RWPE1 (cell line): ENCODE data around the gene KEAP1.
A peak's percentile ranks its signal among the peaks of the same experiment; 100 is the strongest.
"Not testable (repeated sequence)": the region's sequence is repeated elsewhere in the genome, so short reads cannot be mapped to it uniquely, and the experiment has no call there.

ENCODE experiments used
- CTCF ChIA-PET: fragments of 350-600 bp; sonication (Branson Sonifier 250); formaldehyde crosslinking; extraction: SDS; loops from one replicate; lab custom pipeline; 2021; lab: Yijun Ruan, JAX
- POLR2A ChIA-PET: fragments of 400-600 bp; formaldehyde crosslinking; extraction: SDS; loops from one replicate; lab custom pipeline; 2020; ENCODE audit warnings: antibody characterized with exemption; ENCODE audit not compliant: low non-redundant PET; lab: Yijun Ruan, JAX
- DNase-seq: peaks from one replicate; pipeline ENCODE4 v3.0.0; 2012; ENCODE audit warnings: low spot score
- H3K27ac ChIP-seq: fragments of 450-650 bp; 2 replicates; pipeline ENCODE4 v1.5.1; 2017
- CTCF ChIP-seq: fragments of 450-650 bp; conservative IDR thresholded peaks from 2 replicates; pipeline ENCODE4 v1.5.1; 2017; ENCODE audit warnings: low read depth, mild to moderate bottlenecking

The KEAP1 gene

DNA sequence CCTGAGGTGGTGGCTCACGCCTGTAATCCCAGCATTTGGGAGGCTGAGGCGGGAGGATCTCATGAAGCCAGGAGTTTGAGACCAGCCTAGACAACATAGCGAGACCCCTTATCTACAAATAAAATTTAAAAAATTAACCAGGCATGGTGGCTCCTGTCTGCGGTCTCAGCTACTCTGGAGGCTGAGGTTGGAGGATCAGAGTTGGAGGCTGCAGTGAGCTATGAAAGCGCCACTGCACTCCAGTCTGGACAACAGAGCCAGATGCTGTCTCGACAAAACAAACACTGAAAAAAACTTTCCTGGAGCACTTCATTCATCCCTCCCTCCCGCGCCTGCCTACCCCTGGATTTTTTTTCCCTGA lies 39.9 kb upstream of the KEAP1 start:
- POLR2A ChIA-PET = no interaction called here
- no peak for DNase-seq
- peak overlapping the region; percentile 82 for H3K27ac ChIP-seq
- CTCF ChIA-PET = interaction anchor here (0.5 to 1.2 kb wide), 3 partner anchors 11 to 93 kb away, joined by 3 to 4 read pairs (median 3); partner anchors contain the start of gene KRI1
- no peak for TF ChIP-seq CTCF

GRCh38 chr19:10539016-10539415 lies 35.9 kb upstream of the KEAP1 start:
- not testable (repeated sequence) for DNase-seq, H3K27ac ChIP-seq
- CTCF ChIA-PET = interaction anchor here (0.6 kb wide), 1 partner anchor 56 kb away, joined by 3 read pairs; no protein-coding TSS in a partner anchor
- POLR2A ChIA-PET = interaction anchor here (0.6 to 0.7 kb wide), 2 partner anchors 14 to 37 kb away, joined by 3 to 4 read pairs; no protein-coding TSS in a partner anchor

DNA sequence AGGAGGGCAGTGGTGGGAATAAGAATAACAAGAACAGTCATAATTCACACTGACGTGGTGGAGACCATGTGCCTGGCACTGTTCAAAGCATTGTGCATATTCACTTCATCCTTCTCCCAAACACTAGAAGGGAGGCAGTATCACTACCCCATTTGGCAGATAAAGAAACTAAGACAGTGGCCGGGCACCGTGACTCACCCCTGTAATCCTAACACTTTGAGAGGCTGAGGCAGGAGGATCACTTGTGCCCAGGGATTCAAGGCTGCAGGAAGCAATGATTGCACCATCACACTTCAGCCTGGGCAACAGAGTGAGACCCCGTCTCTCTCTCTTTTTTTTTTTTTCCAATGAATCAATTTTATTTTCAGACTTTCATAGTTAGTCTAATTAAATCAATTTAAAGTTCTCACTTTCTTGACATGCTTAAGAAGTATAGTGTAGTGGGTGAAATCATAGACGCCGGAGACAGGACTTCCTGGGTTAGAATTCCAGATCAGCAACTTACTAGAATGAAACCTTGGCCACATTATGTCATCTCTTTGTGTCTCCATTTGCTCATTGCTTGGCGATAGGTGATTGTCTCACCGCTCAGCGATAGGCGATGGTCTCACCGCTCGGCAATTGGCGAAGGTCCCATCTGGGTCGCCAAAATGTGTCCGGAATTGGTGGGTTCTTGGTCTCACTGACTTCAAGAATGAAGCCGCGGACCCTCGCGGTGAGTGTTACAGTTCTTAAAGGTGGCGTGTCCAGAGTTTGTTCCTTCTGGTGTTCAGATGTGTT lies 35.2 kb upstream of the KEAP1 start:
- DNase-seq = no peak
- H3K27ac ChIP-seq = no peak overlapping the region
- ChIA-PET CTCF (no interaction called here), POLR2A (interaction anchor here (0.6 kb wide), 1 partner anchor 14 kb away, joined by 3 read pairs; no protein-coding TSS in a partner anchor)
- TF ChIP-seq CTCF = no peak

- DNase-seq = no peak
- TF ChIP-seq CTCF = no peak
- ChIA-PET POLR2A (interaction anchor here (0.6 kb wide), 1 partner anchor 15 kb away, joined by 3 read pairs; no protein-coding TSS in a partner anchor), CTCF (no interaction called here)
- H3K27ac ChIP-seq = no peak overlapping the region
These were observed 34.5 kb upstream of the KEAP1 start for GRCh38 chr19:10537668-10538067.

GRCh38 chr19:10535613-10536012 lies 32.5 kb upstream of the KEAP1 start:
- H3K27ac ChIP-seq = peak overlapping the region; percentile 97
- peak; percentile 89 for DNase-seq
- no peak for TF ChIP-seq CTCF
- ChIA-PET CTCF (interaction anchor here (0.6 kb wide), 4 partner anchors 11 to 113 kb away, joined by 3 to 5 read pairs (median 3); no protein-coding TSS in a partner anchor), POLR2A (interaction anchor here (0.6 to 0.8 kb wide), 4 partner anchors 16 to 39 kb away, joined by 4 to 9 read pairs (median 6); partner anchors contain the start of gene KRI1)

GRCh38 chr19:10533646-10534386 lies 30.7 kb upstream of the KEAP1 start:
- H3K27ac ChIP-seq = peak overlapping the region; percentile 97
- no peak for TF ChIP-seq CTCF
- CTCF ChIA-PET = interaction anchor here (0.6 kb wide), 1 partner anchor 218 kb away, joined by 3 read pairs; no protein-coding TSS in a partner anchor
- POLR2A ChIA-PET = interaction anchor here (0.7 kb wide), 1 partner anchor 173 kb away, joined by 7 read pairs; no protein-coding TSS in a partner anchor
- DNase-seq = peak; percentile 71
